ENCODE data around the gene SHC4. TPM values are rescaled to one million over a fixed set of nuclear protein-coding genes. Genes with fewer than 3 reads are reported as not detected.

The SHC4 gene
- total RNA-seq, 1 donor from 2014 or later, result 0.89 TPM

DNA sequence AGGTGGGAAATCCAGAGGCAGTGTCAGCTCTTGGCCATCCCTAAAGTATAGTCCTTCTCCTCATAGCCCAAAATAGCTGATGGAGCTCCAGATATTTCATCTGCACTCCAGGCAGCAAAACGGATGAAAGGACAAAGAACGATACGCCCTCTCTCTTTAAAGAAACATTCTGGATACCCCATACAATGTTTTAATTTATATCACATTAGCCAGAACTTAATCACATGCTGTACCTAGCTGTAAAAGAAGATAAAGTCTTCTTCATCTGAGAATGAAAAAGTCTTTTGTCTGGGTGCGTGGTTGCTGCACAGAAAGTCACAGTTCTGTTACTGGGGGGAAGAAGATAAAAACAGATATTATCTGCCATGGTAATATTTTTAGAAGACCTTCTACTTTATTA, 4.3 kb upstream of the SHC4 start:
- DNase-seq (ENCODE audit: low read depth), result no peak

GRCh38 chr15:48967336-48967735, 3.6 kb upstream of the SHC4 start:
- no peak for DNase-seq (ENCODE audit: low read depth)

DNA sequence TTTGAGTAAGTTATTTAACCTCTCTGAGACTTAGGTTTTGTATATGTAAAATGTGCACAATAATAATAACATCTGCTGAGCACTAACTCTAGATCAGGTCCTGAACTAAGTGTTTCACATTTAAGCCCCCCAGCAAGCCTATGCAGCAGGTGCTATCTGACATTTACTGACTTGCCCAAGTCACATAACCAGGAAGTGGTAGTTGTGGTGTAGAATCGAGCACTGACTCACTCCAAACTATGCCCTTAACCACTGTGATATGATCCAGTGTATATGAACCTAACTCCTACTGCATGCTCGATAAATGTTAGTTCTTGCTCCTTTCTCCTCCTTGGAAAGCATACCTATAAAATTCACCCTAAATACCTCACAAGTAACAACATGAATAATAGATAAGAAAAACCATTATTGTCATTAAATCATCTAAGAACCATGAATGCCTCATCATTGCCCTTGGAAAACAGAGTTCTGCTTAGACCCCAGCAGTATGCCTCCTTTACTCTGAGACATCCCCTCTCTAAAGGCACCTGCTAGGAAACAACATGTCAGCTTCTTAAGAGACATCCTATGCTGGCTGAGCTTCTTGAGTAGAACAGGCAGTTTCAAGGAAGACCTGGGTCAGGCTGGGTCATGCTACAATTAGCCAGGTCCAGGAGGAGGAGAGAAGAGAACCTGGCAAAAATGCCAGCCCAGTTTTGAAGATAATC, 3.0 kb upstream of the SHC4 start:
- DNase-seq (ENCODE audit: low read depth), result peak; percentile 64

- peak; percentile 53 for DNase-seq (ENCODE audit: low read depth)
These were observed 2.3 kb upstream of the SHC4 start for GRCh38 chr15:48965972-48966371.

DNA sequence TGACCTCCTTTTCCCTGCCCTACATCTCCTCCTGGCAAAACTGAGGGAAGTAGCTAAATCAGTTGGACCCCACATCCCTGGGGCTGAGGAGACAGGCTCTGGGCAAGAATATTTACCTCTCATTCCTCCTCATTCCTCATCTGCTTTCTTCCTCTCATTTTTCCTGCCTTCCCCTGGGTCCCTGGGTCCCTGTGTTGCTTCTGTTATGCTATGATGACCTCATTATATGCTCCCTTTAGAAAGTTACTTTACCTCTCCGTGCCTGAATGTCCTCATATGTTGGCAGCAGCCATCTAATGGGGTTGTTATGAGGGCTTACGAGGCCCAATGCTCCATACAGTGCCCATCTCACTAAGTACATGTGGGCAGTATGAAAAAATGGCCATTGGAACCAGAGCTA, 1.2 kb upstream of the SHC4 start:
- no peak for DNase-seq (ENCODE audit: low read depth)

GRCh38 chr15:48962662-48963523, 826 bp downstream of the SHC4 start:
- peak; percentile 34 for DNase-seq (ENCODE audit: low read depth)

GRCh38 chr15:48955967-48956366, 7.8 kb downstream of the SHC4 start:
- no peak for DNase-seq (ENCODE audit: low read depth)

DNA sequence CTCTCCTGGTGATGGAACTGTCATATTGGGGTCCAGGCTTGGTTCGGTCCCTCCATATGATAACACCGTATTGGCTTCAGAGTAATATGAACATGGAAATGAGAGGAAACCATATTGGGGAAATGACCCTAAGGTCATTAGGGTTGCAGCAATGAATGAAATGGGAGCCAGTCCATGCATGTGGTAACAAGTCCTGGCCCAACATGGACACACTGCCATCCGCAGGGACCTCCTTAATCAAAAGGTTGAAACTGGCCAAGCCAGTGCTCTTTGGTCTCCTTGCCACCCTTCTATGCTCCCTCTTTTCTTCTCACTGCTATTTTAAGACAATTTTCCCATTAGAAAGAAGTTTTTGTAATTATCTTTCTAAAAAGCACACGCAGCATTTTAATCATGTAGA, 8.3 kb downstream of the SHC4 start:
- no peak for DNase-seq (ENCODE audit: low read depth)

- DNase-seq (ENCODE audit: low read depth), result no peak
These were observed 9.2 kb downstream of the SHC4 start for GRCh38 chr15:48954538-48954937.

- no peak for DNase-seq (ENCODE audit: low read depth)
These were observed 16.9 kb downstream of the SHC4 start for GRCh38 chr15:48946840-48947187.

GRCh38 chr15:48946074-48946839, 17.5 kb downstream of the SHC4 start:
- peak; percentile 88 for DNase-seq (ENCODE audit: low read depth)

- DNase-seq (ENCODE audit: low read depth), result no peak
These were observed 18.3 kb downstream of the SHC4 start for GRCh38 chr15:48945386-48945785.

- DNase-seq (ENCODE audit: low read depth), result no peak
These were observed 21.8 kb downstream of the SHC4 start for GRCh38 chr15:48941904-48942303.

DNA sequence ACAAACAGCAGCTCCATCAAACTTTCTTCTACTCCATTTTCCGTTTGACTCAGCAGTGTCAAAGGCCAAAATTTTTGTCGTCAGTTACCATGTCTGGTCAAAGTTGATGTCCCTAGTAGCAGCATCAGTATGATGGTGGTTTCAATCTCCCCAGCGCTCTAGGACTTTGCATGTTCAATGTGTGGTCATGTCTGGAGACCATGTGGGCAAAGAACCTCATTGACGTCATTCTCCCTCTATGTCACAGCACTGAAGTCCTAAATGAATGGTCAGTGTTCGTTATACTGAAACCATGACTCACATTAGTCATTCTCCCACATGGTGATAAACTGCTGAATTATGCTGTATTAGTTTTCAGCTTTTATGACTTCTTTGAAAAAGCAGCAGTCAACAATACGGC, 23.2 kb downstream of the SHC4 start:
- DNase-seq (ENCODE audit: low read depth), result peak; percentile 84

- peak; percentile 71 for DNase-seq (ENCODE audit: low read depth)
These were observed 24.1 kb downstream of the SHC4 start for GRCh38 chr15:48939648-48940047.

DNA sequence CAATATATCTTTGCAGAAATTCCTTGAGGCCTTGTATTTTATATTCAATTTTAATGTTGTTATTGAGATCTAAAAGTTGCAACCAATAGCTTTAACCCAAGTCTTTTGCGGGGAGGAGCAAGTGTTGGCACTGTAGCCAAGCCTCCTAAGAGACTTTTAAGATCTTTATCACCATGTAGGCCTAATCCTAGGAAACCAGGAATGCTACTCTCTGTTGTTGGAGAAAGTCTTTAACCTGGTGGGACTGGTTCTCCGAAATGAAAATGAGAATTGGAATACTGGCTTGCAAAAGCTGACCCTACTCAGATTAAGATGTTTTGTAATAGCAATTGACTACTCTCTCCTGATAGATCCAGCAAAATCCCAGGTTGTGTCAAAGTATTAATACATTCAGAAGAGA, 25.8 kb downstream of the SHC4 start:
- no peak for DNase-seq (ENCODE audit: low read depth)

DNA sequence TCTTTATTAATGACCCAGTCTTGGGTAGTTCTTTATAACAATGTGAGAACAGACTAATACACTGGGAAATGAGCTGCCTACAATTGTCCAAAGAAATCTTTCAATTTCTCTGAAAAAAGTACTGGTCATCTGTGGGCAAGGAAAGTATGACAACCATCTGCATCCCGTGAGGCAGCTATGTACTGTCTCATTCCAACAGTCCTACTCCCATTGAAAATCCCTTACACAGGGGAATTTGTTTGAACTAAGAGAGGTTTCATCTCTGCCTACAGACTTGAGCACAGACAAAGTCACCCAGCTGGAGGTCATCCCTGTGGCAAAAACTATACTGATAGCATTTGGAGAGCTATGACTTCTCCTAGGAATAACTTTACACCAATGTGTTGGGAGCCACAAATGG, 27.1 kb downstream of the SHC4 start:
- DNase-seq (ENCODE audit: low read depth), result no peak

DNA sequence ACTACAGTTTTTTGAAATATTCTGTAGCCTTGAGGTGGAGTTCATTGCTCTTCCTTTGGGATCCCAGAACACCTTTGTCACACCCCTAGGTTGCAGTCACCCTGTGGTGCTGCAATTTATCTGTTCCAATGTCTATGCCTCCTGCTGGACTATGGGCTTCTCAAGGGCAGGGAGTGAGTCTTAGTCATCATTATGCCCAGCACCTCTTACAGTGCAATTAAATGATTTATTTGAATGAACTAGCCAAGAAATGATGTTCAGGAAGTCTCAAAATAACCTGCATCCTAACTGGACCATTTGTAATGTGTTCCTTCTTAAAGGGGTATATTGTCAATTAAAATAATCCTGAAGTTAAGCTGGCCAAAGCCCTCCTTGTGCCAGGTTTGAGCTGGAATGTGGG, 28.5 kb downstream of the SHC4 start:
- DNase-seq (ENCODE audit: low read depth), result no peak

GRCh38 chr15:48930735-48931134, 33.0 kb downstream of the SHC4 start:
- no peak for DNase-seq (ENCODE audit: low read depth)

DNA sequence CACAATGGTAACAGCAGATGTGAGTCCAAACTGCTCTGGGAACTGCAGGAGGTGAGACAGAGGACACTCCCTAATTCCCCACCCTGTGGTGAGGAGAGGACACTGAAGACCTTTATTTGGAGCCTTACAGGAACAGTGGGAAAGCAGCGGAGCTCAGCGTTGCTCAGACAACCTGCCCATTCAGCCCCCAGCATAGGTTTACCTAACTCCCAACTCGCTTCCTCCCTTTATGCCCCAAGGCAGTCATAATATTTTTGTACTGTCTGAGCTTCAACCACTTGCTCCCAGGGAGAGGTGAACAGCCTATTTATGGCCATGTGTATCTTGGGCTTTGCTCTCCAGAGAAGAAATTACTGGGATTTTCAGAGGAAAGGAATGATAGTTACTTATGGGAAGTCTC, 34.1 kb downstream of the SHC4 start:
- no peak for DNase-seq (ENCODE audit: low read depth)

GRCh38 chr15:48928877-48929538, 34.7 kb downstream of the SHC4 start:
- peak; percentile 23 for DNase-seq (ENCODE audit: low read depth)

DNA sequence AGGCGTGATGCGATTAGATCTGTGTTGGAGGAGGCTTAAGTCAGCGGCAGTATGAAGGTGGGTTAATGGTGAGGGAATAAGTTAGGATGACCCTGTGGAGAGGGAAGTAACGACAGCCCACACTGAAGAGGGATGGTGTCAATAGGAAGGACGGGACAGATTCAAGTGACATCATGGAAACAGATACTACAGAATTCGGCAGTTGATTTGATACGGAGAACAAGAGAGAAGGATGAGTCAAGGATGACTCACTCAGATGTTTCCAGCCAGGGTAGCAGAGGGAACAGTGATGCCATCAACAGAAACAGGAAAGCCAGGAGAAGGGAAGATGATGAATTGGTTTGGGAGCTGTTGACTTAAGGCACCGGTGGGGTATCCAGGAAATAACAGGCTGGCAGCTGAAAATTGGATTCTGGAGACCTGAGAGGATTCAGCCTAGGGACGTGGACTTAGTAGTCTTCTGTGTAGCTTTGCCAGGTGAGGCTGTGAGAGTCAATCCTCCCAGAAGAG, 38.0 kb downstream of the SHC4 start:
- peak; percentile 83 for DNase-seq (ENCODE audit: low read depth)

Data from renal cortical epithelial cell (primary cell).